ENCODE measurements around the gene ASAP2.

ASAP2 gene

GRCh38 chr2:9232166-9232479 is 25.5 kb downstream of the ASAP2 start:
- no peak for DNase-seq

- DNase-seq, result no peak
These were observed 26.3 kb downstream of the ASAP2 start for GRCh38 chr2:9232886-9233285.

GRCh38 chr2:9234680-9235146 is 28.1 kb downstream of the ASAP2 start:
- no peak for DNase-seq

GRCh38 chr2:9235147-9236044 is 28.8 kb downstream of the ASAP2 start:
- no peak for DNase-seq

- no peak for DNase-seq
These were observed 29.4 kb downstream of the ASAP2 start for GRCh38 chr2:9236045-9236344.

GRCh38 chr2:9236867-9237266 is 30.3 kb downstream of the ASAP2 start:
- DNase-seq, result no peak

- DNase-seq, result no peak
These were observed 31.2 kb downstream of the ASAP2 start for GRCh38 chr2:9237831-9238230.

GRCh38 chr2:9238591-9239326 is 32.1 kb downstream of the ASAP2 start:
- DNase-seq, result no peak

GRCh38 chr2:9239616-9240015 is 33.0 kb downstream of the ASAP2 start:
- no peak for DNase-seq

- DNase-seq, result peak in 1 of 2 donors; percentile 6
These were observed 34.1 kb downstream of the ASAP2 start for GRCh38 chr2:9240745-9241144.

- DNase-seq, result no peak
These were observed 34.6 kb downstream of the ASAP2 start for GRCh38 chr2:9241233-9241632.

GRCh38 chr2:9243357-9243756 is 36.7 kb downstream of the ASAP2 start:
- no peak for DNase-seq

GRCh38 chr2:9244985-9245544 is 38.5 kb downstream of the ASAP2 start:
- DNase-seq, result no peak

GRCh38 chr2:9247177-9247576 is 40.6 kb downstream of the ASAP2 start:
- no peak for DNase-seq

GRCh38 chr2:9247786-9248185 is 41.2 kb downstream of the ASAP2 start:
- no peak for DNase-seq

GRCh38 chr2:9248363-9248762 is 41.8 kb downstream of the ASAP2 start:
- no peak for DNase-seq

- DNase-seq, result no peak
These were observed 42.6 kb downstream of the ASAP2 start for GRCh38 chr2:9249020-9249800.

GRCh38 chr2:9250091-9250490 is 43.5 kb downstream of the ASAP2 start:
- DNase-seq, result no peak

GRCh38 chr2:9250498-9251153 is 44.0 kb downstream of the ASAP2 start:
- no peak for DNase-seq

- no peak for DNase-seq
These were observed 44.8 kb downstream of the ASAP2 start for GRCh38 chr2:9251154-9252001.

GRCh38 chr2:9252002-9252357 is 45.4 kb downstream of the ASAP2 start:
- no peak for DNase-seq

- DNase-seq, result no peak
These were observed 48.8 kb downstream of the ASAP2 start for GRCh38 chr2:9255416-9255815.

Measured in stimulated activated CD4-positive, alpha-beta T cell treated with anti-CD3 and anti-CD28 coated beads, Interleukin-2, amount 100 ng/mL, for 24 hours (primary cell).